GM21515 (cell line): Measurements from ENCODE around the gene ADAMTS15.

Experiments used
- ATAC-seq: cut with Tn5 transposase; IDR thresholded peaks from one replicate; pipeline ENCODE4 v1.9.1; 2021; ENCODE audit not compliant: unreplicated experiment

ADAMTS15 gene

GRCh38 chr11:130418210-130418609 lies 30.2 kb upstream of the ADAMTS15 start:
- ATAC-seq = no peak

DNA sequence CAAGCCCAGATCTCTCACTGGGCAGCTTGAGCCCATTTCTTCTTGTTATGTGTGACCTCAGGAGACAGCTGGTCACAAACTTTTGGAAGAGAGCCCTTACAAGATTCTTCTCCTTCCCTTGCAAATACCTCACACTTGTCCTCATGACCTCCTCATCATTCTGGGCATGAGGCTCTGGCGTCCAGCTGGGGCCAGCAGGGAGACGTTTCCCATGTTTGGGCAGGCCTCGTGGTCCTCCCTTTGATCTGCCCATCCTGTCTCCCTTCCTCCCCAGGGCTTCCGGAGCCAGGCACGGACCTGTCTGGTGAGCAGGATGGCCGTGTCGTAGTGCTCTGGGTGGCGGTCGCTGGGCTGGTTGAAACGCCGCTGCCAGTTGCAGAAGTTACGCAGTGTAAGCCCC lies 29.7 kb upstream of the ADAMTS15 start:
- ATAC-seq = no peak

GRCh38 chr11:130420478-130421198 lies 27.8 kb upstream of the ADAMTS15 start:
- no peak for ATAC-seq

DNA sequence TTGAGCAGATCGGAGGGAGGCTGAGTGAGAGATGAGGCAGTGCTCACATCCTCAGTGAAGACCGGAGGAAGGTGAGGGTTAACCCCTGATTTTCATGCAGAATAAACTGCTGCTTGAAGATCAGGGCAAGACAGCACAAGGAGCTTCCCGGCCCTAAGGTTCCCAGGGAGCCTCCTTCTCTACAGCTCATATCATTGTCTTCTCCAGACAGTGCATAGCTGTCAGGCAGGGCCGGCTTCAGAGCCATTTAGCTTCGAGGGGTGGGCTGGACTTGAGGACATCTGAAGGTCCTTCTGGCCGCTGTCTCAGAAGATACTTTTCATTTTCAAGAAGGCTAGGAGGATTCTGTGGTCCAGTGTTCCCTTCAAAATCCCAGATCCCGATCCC lies 27.3 kb upstream of the ADAMTS15 start:
- no peak for ATAC-seq

DNA sequence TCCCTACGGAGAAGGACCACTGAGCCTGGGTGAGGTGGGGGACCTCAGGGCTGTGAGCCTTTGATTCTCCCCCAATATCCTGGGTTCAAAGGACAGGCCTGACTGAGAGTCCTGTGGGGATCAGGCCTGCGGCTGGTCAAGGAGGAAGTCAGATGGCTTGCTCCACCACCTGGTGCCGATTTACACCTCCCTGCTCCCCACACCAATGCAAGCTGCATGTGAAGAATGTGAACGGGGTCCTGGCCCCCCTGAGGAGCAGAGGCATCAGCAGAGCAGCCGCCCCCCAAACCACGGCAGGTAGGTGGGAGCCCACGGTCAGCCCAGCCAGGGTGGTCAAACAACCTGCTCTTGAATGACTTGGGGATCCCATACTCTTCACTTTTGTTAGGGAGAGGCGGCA lies 26.7 kb upstream of the ADAMTS15 start:
- ATAC-seq = no peak

GRCh38 chr11:130422251-130422995 lies 26.0 kb upstream of the ADAMTS15 start:
- no peak for ATAC-seq

DNA sequence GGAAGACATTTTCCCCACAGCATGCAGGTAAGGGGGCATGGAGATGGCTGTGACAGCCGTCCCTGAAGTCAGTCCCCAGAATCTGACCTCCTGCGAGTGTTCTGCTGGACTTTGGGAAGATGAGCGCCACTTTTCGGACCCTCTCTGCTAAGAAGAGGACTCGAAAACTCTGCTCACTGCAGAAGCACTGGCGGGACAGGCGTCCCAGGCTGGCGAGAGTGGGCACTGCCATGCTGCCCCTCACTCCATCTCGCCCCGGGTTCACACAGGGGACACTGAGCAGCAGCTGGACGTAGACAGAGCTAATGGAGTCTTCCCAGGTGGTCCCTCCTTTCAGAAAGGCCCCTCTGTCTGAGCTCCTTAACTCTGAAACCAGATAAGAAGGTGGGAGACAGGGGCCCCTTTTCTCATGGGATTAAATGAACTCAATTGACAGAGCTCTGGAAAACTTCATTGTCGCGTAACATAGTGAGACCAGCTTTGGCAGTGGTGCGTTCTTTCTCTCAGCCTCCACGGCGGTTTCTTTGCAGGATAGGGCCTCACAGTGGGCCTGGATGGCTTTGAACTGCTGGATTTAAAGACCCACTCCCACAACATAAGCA lies 24.8 kb upstream of the ADAMTS15 start:
- ATAC-seq = no peak

GRCh38 chr11:130424613-130425140 lies 23.8 kb upstream of the ADAMTS15 start:
- ATAC-seq = no peak

- no peak for ATAC-seq
Measured at GRCh38 chr11:130425156-130425555, 23.3 kb upstream of the ADAMTS15 start.

DNA sequence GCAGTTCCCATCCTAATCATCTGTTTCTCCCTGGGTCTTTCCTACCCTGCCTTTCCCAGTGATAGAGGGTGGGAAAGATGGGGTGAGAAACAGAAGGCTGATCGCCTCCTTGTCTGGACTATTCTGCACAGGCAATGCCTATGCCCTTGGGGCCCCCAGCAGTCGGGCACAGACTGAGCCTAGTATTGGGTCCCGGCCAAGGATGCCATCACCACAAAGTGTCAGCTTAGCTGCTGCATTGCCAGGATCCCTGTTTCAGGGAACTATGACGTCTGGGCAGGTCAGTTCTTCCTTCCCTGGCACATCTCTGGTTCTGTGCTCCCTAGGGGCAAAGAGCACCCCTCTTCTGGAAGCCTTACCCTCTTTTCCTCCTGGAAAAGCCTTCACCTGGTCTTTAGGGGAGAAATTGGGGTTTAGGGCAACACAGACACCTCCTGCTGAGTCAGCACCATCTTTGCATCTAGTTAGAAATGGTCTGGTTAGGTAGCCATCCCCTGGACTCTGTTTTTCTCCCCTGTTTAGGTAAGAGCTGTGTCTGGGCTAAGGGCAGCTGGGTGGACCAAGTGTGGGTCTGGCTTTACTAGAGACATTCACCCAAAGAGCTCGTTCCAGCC lies 22.1 kb upstream of the ADAMTS15 start:
- no peak for ATAC-seq

DNA sequence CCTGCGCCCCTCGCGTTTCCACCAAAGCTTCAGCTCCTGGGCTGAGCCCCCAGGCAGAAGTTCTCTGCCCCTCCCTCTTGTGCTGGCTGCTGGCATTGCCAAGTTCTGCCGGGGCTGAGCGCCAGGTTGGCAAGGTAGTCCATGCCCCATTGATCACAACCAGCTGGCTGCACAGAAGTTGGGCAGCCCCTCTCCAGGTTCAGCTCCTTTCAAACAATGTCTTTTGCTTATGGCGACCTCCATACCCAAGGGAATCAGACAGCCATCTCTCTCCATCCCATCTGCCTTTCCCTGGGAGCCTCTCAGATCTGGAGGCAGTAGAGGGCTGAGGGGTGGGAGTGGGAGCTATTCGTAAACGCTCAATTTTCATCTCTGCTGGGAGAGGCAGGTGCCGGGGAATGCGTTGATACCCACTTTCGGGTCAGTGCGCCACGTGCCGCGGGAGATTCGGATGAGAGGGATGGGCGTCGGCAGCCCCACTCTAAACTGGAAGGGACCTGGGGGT lies 21.6 kb upstream of the ADAMTS15 start:
- ATAC-seq = no peak

DNA sequence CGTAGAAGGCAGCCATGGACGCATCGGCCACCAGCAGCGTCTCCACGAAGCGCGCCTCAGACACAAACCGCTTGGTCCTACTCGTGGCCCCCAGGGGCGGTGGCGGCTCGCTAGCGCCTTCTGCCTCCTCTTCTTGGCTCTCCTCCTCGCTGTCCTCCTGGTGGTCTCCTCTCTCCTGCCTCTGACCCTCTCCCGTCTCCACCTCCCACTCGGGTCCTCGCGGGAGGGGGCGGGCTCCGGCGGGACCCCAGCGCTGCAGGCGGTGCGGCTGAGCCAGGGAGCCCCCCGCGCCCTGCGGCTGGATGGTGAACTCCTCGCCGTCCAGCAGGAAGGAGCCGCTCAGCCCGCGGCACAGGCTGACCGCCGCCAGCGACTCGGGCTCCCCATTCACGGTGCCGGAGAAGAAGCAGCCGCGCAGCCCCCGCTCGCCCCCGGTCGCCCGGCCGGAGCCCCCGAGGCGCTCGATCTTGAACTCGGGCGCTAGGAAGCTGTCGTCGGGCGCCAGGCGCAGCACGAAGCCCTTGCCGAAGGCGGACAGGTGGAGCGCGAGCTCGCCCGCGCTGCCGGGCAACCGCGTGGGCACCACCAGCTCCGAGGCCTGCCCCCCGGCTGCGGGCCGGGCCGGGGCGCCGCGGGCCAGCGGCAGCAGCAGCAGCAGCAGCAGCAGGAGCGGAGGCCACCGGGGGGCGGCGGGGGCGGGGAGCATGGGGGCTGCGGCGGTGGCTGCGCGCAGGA lies 20.7 kb upstream of the ADAMTS15 start:
- ATAC-seq = no peak

- ATAC-seq = no peak
Measured at GRCh38 chr11:130428316-130429119, 19.9 kb upstream of the ADAMTS15 start, which contains the start of gene ADAMTS8. TSS of gene ADAMTS8 (minus strand) at chr11:130428609. CDS start at chr11:130428286, 323 bp downstream.

DNA sequence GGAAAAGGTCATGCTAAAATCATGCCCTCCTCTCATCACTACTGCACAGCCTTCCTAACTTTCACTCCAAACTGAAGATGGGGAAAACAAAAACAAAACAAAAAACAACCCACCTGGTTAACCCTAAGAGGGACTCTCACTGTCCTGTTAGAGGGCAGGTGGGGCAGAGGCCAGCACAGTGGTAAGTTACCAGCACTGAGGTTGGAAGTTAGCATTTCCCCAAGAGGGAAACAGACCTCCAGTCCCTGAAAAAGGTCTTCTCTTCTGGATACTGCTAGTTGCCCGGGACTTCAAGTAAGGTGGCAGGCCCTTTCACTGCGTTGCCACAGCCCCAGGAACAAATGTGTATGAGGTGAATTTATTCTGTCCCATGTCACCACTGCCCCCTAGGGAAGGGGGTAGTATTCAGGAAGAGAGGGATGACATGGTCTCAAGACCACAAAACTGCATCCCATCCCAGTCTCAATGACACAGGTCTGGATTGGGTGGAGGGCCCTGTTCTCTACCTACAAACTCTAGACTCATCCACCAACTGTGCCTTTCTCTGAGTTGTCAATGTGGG lies 19.2 kb upstream of the ADAMTS15 start:
- no peak for ATAC-seq

- no peak for ATAC-seq
Measured at GRCh38 chr11:130429983-130430382, 18.5 kb upstream of the ADAMTS15 start.

GRCh38 chr11:130431331-130431773 lies 17.1 kb upstream of the ADAMTS15 start:
- no peak for ATAC-seq

DNA sequence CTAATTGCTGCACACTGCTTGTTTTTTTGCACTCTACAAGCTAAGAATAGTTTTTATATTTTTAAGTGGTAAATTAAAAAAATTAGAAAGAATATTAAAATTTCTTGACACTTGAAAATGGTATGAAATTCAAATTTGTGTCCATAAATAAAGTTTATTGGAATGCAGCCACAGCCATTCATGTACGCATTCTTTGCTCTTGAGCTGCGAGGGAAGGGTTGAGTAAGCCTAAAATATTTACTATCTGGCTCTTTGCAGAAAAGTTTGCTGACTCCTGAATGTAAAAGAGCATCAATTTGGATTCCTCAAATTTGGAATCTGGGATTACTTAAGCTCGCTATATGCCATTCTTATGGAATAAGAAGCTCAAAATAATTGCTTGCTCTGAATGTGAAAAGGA lies 16.6 kb upstream of the ADAMTS15 start:
- no peak for ATAC-seq

DNA sequence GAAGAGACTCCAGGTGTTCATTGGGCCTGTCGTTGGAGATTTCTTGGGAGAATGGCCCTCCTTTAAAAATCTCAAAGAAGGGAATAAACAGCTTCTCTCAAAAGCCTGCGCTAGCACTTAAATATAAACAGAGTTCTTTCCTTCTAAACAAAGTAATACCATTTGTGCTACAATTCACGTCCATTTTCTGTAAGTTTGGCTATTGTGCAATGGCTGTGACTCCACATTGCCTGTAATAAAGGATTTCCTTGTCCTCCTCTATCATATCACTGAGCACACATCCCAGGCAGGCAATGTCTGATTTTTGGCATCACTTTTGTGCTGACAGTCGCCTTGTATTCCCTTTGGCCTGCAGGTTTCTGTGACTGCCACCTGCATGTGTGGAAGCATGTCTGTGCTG lies 15.1 kb upstream of the ADAMTS15 start:
- ATAC-seq = no peak

GRCh38 chr11:130434521-130435223 lies 13.8 kb upstream of the ADAMTS15 start:
- peak; percentile 87 for ATAC-seq
